ENCODE results near the gene OR8H2. TPM values are rescaled to one million over a fixed set of nuclear protein-coding genes. Genes with fewer than 3 reads are reported as not detected.
"Not testable (repeated sequence)": the region's sequence is repeated elsewhere in the genome, so short reads cannot be mapped to it uniquely, and the experiment has no call there.

OR8H2 gene
- total RNA-seq, result not detected
- not detected for polyA plus RNA-seq
- long read RNA-seq, donor 1, result 0 reads
- long read RNA-seq, donor 2, result 0 reads

- TF ChIP-seq CTCF (IDR thresholded peaks at IDR 0.05), result no peak
- intact Hi-C loops (cut with DNase I), result no loop called here
- H3K4me1 ChIP-seq, result no peaks in the 10 kb centered on the region
- no peak within 1 kb of the TSS for H3K27ac ChIP-seq
- no peak for DNase-seq
- H3K36me3 ChIP-seq (ENCODE audit: insufficient read depth in 1 of 2, low read depth in 1 of 2), result no peaks in the 10 kb centered on the region
- no peaks in the 10 kb centered on the region for H3K27me3 ChIP-seq (ENCODE audit: insufficient read depth in 3 of 3, low read length in 2 of 3)
- no peak for ATAC-seq
- H3K4me3 ChIP-seq, result no peak within 1 kb of the TSS
- no peaks in the 10 kb centered on the region for H3K9me3 ChIP-seq
These were observed at the start of gene OR8H2 for GRCh38 chr11:56103210-56103737. Gene OR8H2, plus strand, starts transcription at chr11:56103687. Its CDS starts 1,356 bp downstream, at chr11:56105043.

GRCh38 chr11:56056366-56056765 is 47.1 kb upstream of the OR8H2 start:
- H3K4me3 ChIP-seq; H3K27ac ChIP-seq; H3K4me1 ChIP-seq; H3K9me3 ChIP-seq; intact Hi-C loops (cut with DNase I); H3K36me3 ChIP-seq (ENCODE audit: insufficient read depth in 1 of 2, low read depth in 1 of 2); H3K27me3 ChIP-seq (ENCODE audit: insufficient read depth in 3 of 3, low read length in 2 of 3); DNase-seq; ATAC-seq: not testable (repeated sequence)
- 37 to 45% (median 43%) methylated on average over 4 of the region's 4 CpGs for WGBS, 3 donors

GRCh38 chr11:56057661-56058237 is 45.7 kb upstream of the OR8H2 start:
- H3K27ac ChIP-seq; intact Hi-C loops (cut with DNase I); H3K4me3 ChIP-seq; H3K9me3 ChIP-seq; H3K4me1 ChIP-seq; DNase-seq; ATAC-seq; H3K27me3 ChIP-seq (ENCODE audit: insufficient read depth in 3 of 3, low read length in 2 of 3); H3K36me3 ChIP-seq (ENCODE audit: insufficient read depth in 1 of 2, low read depth in 1 of 2): not testable (repeated sequence)
- 33 to 38% (median 33%) methylated on average over 7 of the region's 7 CpGs for WGBS, 3 donors

- H3K4me1 ChIP-seq; H3K4me3 ChIP-seq; H3K9me3 ChIP-seq; H3K27ac ChIP-seq; intact Hi-C loops (cut with DNase I); H3K36me3 ChIP-seq (ENCODE audit: insufficient read depth in 1 of 2, low read depth in 1 of 2); DNase-seq; ATAC-seq; H3K27me3 ChIP-seq (ENCODE audit: insufficient read depth in 3 of 3, low read length in 2 of 3): not testable (repeated sequence)
- WGBS, 3 donors, result 62 to 76% (median 73%) methylated on average over 7 of the region's 7 CpGs
These were observed 45.2 kb upstream of the OR8H2 start for GRCh38 chr11:56058260-56058780.

GRCh38 chr11:56066980-56067379 is 36.5 kb upstream of the OR8H2 start:
- intact Hi-C loops (cut with DNase I), result no loop called here
- Histone ChIP-seq H3K4me1 (no peaks in the 10 kb centered on the region), H3K36me3 (ENCODE audit: insufficient read depth in 1 of 2, low read depth in 1 of 2) (no peaks in the 10 kb centered on the region), H3K9me3 (no peaks in the 10 kb centered on the region), H3K27me3 (ENCODE audit: insufficient read depth in 3 of 3, low read length in 2 of 3) (no peaks in the 10 kb centered on the region), H3K4me3 (no peak overlapping the region), H3K27ac (no peak overlapping the region)
- 69 to 72% (median 70%) methylated on average over 2 of the region's 2 CpGs for WGBS, 3 donors
- ATAC-seq (no peak), DNase-seq (no peak)
- no peak for TF ChIP-seq CTCF (IDR thresholded peaks at IDR 0.05)

- Histone ChIP-seq H3K9me3 (no peaks in the 10 kb centered on the region), H3K4me3 (no peak overlapping the region), H3K27ac (no peak overlapping the region), H3K36me3 (ENCODE audit: insufficient read depth in 1 of 2, low read depth in 1 of 2) (no peaks in the 10 kb centered on the region), H3K27me3 (ENCODE audit: insufficient read depth in 3 of 3, low read length in 2 of 3) (no peaks in the 10 kb centered on the region), H3K4me1 (no peaks in the 10 kb centered on the region)
- WGBS, 3 donors, result 70 to 81% (median 74%) methylated on average over 3 of the region's 3 CpGs
- no peak for ATAC-seq
- no peak for TF ChIP-seq CTCF (IDR thresholded peaks at IDR 0.05)
- intact Hi-C loops (cut with DNase I), result loop anchor here in 1 of 2 donors (10.0 kb wide), 1 partner anchor 55 kb away; no protein-coding TSS in a partner anchor
- DNase-seq, result no peak
These were observed 13.8 kb upstream of the OR8H2 start for GRCh38 chr11:56089697-56090096.
